Immature natural killer cell (primary cell): ENCODE results near the gene PRICKLE4. TPM values are rescaled to one million over a fixed set of nuclear protein-coding genes. Genes with fewer than 3 reads are reported as not detected.

Source experiments
- DNase-seq, 3 donors: peaks; one replicate each; pipeline ENCODE4 v3.0.0; 2022; ENCODE audit warnings: mixed read lengths in 1 of 3
- H3K27ac Mint-ChIP-seq, 6 donors: one replicate each; pipeline ENCODE4 v1.8.0; 2020; ENCODE audit warnings: mixed read lengths in 6 of 6, mild to moderate bottlenecking in 5 of 6, inconsistent platforms in 4 of 6, moderate library complexity in 3 of 6
- H3K27me3 Mint-ChIP-seq, 3 donors: one replicate each; pipeline ENCODE4 v1.8.0; 2020 to 2021; ENCODE audit warnings: low read depth in 3 of 3, mild to moderate bottlenecking in 3 of 3, mixed read lengths in 3 of 3, moderate library complexity in 3 of 3, inconsistent platforms in 1 of 3
- H3K36me3 Mint-ChIP-seq, 3 donors: one replicate each; pipeline ENCODE4 v1.8.0; 2020; ENCODE audit warnings: mixed read lengths in 3 of 3, inconsistent platforms in 2 of 3, mild to moderate bottlenecking in 2 of 3
- H3K4me1 Mint-ChIP-seq, 2 donors: one replicate each; pipeline ENCODE4 v1.8.0; 2020; ENCODE audit warnings: inconsistent platforms in 2 of 2, mild to moderate bottlenecking in 2 of 2, mixed read lengths in 2 of 2, moderate library complexity in 1 of 2
- H3K4me3 Mint-ChIP-seq, 5 donors: one replicate each; pipeline ENCODE4 v1.8.0; 2020; ENCODE audit warnings: mild to moderate bottlenecking in 5 of 5, mixed read lengths in 5 of 5, inconsistent platforms in 3 of 5, moderate library complexity in 3 of 5
- H3K9me3 Mint-ChIP-seq, 6 donors: one replicate each; pipeline ENCODE4 v1.8.0; 2020; ENCODE audit warnings: mild to moderate bottlenecking in 6 of 6, mixed read lengths in 6 of 6, inconsistent platforms in 4 of 6, moderate library complexity in 3 of 6
- polyA plus RNA-seq, 3 donors: library from polyadenylated mRNA; unstranded; fragments of 300-500 nt; fragmentation: Illumina TruSeq; gene quantifications; one replicate each; pipeline ENCODE4 v1.2.3, GENCODE V29; 2021

PRICKLE4 gene
- polyA plus RNA-seq = not detected

DNA sequence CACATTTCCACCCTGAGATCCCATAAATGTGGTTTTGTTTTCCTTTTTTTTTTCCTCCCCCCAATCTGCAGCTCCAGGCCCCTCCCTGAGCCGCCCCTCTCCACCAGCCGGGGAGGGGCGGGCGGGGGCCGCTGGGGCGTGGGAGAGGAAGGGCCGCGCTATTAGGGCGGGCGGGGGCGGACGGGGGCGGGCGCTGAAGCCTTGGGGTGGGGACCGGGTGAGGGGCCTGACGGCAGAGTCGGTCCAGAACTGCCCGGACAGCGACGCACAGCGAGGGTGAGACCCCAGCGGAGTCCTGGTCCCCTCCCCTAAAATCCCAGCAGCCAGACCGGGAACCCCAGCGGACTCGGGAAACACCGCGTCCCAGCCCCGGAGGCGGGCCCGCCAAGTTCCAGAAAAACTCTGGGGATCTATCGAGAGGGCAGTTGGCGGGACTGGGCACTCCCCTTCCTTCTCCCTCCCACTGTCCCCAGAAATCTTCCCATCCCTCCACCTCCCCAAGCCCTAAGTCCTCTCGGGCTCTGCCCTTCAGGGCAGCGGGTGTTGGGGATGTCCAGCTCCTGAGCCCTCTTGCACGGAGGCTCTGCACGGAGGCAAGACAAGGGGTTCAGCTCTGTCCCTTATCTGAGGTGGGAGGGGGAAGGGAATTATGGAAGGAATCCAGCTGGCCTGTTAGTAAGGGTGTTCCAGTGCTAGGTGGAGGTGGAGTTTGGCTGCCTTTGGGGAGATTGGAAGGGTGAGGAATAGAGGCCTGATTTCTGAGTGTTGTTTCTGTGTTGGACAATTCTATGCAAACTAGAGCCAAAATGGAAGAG lies at the start of gene PRICKLE4:
TSS of gene PRICKLE4 (plus strand) at position 232 of the 815 bp plus-strand sequence. CDS start 2,692 bp downstream, outside the sequence.
- DNase-seq = no peak
- peaks cover 2 to 3% (median 3%) of the 10 kb centered on the region in 3 donors for H3K27me3 Mint-ChIP-seq

DNA sequence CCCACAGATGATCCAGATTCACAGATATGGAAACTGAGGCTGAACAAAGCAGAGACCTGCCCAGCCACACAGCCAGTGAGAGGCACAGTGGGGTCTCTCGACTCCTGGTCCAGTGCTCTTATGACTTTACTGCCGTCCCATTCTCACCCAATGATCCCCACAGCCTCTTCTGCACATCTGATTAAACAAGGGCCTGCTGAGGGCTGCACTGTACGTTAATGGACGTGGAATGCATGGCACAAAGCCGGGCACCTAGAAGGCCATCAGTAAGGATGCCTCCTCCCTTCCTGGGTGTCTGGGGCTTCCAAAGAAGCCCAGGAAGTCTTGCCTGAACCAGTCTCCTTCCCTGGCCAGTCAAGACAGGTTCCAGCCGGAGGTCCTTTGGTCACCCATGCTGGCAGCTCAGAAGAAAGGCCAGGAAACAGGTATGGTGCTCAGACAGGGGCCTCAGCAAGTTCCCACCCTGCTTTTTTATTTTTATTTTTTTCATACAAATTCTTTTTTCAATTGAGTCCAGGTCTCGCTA lies 49.0 kb upstream of the PRICKLE4 start:
- H3K27ac Mint-ChIP-seq = peak overlapping the region; percentile 92 to 98 (median 95)

More for the DNA sequence above, at the start of gene PRICKLE4:
- H3K27ac Mint-ChIP-seq = peak within 1 kb of the TSS in 3 of 6 donors; percentile 15 to 69 (median 49)
- H3K4me1 Mint-ChIP-seq = peaks cover 11 to 21% of the 10 kb centered on the region in 2 donors
- H3K4me3 Mint-ChIP-seq = peak within 1 kb of the TSS; percentile 82 to 90 (median 88)
- peaks cover 0 to 5% (median 0%) of the 10 kb centered on the region in 3 donors for H3K36me3 Mint-ChIP-seq
- H3K9me3 Mint-ChIP-seq = no peaks in the 10 kb centered on the region

GRCh38 chr6:41732149-41732548 lies 48.4 kb upstream of the PRICKLE4 start:
- Mint-ChIP-seq H3K4me1 (peaks cover 67 to 72% of the 10 kb centered on the region in 2 donors), H3K27me3 (peaks cover 5 to 22% (median 7%) of the 10 kb centered on the region in 3 donors), H3K9me3 (no peaks in the 10 kb centered on the region), H3K27ac (peak overlapping the region; percentile 92 to 98 (median 95)), H3K36me3 (no peaks in the 10 kb centered on the region), H3K4me3 (peak overlapping the region; percentile 76 to 84 (median 78))
- no peak for DNase-seq

More for the DNA sequence above, 49.0 kb upstream of the PRICKLE4 start:
- peaks cover 2 to 25% (median 7%) of the 10 kb centered on the region in 3 donors for H3K27me3 Mint-ChIP-seq
- H3K9me3 Mint-ChIP-seq = no peaks in the 10 kb centered on the region
- H3K4me3 Mint-ChIP-seq = peak overlapping the region; percentile 76 to 91 (median 78)
- no peaks in the 10 kb centered on the region for H3K36me3 Mint-ChIP-seq
- H3K4me1 Mint-ChIP-seq = peaks cover 73 to 77% of the 10 kb centered on the region in 2 donors
- no peak for DNase-seq

DNA sequence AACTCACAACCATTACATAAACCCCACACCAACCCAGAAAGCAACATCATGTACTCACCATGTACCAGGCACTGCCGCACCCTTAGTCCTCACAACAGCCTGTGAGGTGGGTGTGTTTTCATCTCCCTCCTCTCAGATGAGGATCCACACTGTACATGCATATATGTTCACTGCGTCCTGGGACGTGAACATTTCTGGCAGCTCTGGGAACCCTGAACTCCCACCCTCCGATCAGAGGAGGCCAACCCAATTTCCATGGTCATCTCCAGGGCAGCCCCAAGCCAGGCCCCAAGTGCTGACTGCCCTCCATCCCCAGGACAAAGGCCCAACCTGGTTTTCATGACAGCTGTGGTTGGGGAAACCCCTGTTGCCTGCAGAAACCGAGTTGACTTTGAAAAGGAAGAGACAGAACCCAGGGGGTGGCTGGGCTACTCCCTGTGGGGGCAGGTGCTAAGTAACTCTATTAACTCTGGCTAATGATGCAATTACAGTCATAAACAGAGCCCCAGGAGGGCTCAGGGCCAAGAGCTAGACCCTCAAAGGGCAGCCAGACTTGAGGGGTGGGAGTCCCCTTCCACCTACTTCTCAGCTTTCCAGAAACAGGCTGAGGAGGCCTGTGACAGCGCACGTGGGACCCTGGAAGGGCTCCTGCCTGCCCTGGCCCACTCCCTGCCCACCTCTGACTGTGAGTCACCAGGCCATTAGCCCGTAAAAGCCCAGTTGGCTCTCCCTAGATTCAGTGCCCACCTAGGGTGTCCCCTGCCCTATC lies 47.8 kb upstream of the PRICKLE4 start:
- Mint-ChIP-seq H3K27me3 (peaks cover 5 to 19% (median 7%) of the 10 kb centered on the region in 3 donors), H3K36me3 (no peaks in the 10 kb centered on the region), H3K4me1 (peaks cover 61 to 66% of the 10 kb centered on the region in 2 donors), H3K9me3 (no peaks in the 10 kb centered on the region), H3K4me3 (peak overlapping the region; percentile 76 to 84 (median 78)), H3K27ac (peak overlapping the region; percentile 92 to 98 (median 95))
- DNase-seq = peak; percentile 82 to 85 (median 82)

DNA sequence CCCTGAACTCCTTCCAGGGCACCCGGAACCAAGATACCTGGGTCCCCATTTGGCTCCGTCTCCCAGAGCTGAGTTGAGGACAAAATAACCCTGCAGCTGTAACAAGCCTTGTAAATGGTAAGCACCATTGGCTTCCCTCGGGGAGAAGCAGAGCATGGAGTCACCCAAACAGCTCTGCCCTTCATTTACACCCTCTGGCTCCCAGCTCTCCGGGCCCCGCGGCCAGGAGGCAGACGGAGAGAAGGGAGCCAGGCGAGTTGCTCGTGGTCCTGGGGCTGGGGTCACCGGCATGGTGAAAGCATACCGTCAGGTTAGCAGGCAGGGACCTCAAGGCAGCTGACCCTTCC lies 47.2 kb upstream of the PRICKLE4 start:
- Mint-ChIP-seq H3K27me3 (peaks cover 5 to 19% (median 7%) of the 10 kb centered on the region in 3 donors), H3K9me3 (no peaks in the 10 kb centered on the region), H3K4me1 (peaks cover 56 to 60% of the 10 kb centered on the region in 2 donors), H3K36me3 (no peaks in the 10 kb centered on the region), H3K27ac (peak overlapping the region; percentile 92 to 98 (median 95)), H3K4me3 (peak overlapping the region; percentile 76 to 84 (median 78))
- no peak for DNase-seq

DNA sequence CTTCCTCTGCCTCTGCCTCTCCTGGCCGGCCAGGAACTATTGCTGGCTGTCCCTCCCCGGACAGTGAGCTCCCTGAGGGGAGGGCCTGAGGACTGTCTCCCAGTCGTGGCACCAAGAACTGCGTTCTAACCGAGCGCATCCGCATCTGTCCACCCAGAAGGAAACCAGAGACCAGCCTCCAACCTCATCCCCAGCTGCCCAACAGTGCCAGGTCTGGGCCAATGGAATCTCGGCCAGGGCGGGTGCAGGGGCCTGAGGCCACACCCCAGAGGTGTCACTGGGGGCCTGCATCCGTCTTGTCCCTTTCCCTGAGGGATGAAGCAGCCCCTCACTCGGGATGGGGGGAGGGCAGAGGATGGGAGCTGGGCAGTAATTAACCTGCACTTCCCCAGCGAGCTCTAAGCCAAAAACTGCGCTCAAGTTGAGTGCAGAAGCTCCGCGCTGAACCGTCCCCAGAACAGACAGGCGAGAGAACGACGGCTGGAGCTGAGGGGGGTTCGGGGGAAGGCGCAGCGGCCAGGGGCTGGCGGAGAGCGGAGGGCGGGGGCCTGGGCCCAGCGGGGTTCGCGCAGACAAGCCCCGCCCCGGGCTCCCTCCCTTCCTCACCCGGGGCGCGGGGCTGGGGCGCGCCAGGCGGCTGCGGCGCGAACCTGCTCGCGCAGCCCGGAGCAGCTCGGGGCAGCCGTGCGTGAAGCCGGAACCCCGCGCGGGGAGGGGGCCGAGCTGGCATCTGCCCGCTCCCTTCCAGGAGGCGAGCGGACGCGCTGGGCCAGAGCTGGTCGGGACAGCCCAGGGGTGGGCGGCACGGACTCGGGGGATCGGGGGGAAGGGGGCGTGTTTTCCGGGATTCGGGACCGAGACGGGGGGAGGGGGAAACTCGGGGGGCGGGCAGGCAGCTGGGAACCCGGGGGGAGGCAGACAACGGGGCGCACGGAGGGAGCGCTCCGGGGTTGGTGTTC lies 46.6 kb upstream of the PRICKLE4 start:
- peak overlapping the region; percentile 92 to 98 (median 95) for H3K27ac Mint-ChIP-seq
- peaks cover 49 to 53% of the 10 kb centered on the region in 2 donors for H3K4me1 Mint-ChIP-seq
- H3K27me3 Mint-ChIP-seq = peaks cover 5 to 19% (median 7%) of the 10 kb centered on the region in 3 donors
- H3K9me3 Mint-ChIP-seq = no peaks in the 10 kb centered on the region
- H3K36me3 Mint-ChIP-seq = no peaks in the 10 kb centered on the region
- H3K4me3 Mint-ChIP-seq = peak overlapping the region; percentile 76 to 85 (median 81)
- DNase-seq = peak; percentile 80 to 85 (median 84)

DNA sequence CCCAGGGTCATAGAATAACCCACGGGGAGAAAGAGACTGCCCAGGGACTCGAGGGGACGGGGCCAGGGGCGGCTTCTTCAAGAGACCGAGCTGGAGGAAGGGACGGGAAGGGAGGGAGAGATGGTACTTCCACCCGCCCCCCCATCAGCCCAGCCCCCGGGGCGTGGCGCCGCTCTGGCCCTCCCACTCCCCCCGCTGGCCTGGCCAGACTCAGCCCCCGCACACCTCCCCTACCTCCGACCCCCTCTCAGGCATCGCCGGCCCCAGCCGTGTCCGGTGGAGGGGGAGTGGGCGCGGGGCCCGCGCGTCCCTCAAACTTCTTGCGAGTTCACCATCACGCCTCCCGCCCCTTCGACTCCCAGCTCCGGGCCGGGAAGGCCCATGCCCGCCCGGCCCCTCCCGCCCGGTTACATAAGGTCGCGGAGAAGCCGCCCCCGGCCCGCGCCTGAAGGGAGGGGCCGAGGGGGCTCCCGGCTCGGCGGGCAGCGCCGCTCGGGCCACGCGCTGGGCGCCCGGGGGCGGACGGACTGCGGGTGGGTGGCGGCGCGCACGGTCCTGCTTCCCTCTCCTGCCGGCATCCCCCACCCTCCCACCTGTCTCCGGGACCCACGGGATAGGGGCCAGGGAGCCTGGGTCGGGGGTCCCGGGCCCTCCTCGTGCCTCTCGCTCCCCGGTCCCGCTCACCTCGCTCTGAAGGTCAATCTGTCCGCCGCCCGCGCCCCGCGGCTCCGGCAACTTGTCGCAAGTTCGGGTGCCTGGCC lies 45.7 kb upstream of the PRICKLE4 start:
- peak; percentile 76 to 79 (median 77) for DNase-seq
- Mint-ChIP-seq H3K27me3 (peaks cover 4 to 19% (median 5%) of the 10 kb centered on the region in 3 donors), H3K36me3 (no peaks in the 10 kb centered on the region), H3K27ac (peak overlapping the region in 5 of 6 donors; percentile 57 to 92 (median 76)), H3K9me3 (no peaks in the 10 kb centered on the region), H3K4me1 (peaks cover 41 to 45% of the 10 kb centered on the region in 2 donors), H3K4me3 (peak overlapping the region; percentile 69 to 85 (median 74))

DNA sequence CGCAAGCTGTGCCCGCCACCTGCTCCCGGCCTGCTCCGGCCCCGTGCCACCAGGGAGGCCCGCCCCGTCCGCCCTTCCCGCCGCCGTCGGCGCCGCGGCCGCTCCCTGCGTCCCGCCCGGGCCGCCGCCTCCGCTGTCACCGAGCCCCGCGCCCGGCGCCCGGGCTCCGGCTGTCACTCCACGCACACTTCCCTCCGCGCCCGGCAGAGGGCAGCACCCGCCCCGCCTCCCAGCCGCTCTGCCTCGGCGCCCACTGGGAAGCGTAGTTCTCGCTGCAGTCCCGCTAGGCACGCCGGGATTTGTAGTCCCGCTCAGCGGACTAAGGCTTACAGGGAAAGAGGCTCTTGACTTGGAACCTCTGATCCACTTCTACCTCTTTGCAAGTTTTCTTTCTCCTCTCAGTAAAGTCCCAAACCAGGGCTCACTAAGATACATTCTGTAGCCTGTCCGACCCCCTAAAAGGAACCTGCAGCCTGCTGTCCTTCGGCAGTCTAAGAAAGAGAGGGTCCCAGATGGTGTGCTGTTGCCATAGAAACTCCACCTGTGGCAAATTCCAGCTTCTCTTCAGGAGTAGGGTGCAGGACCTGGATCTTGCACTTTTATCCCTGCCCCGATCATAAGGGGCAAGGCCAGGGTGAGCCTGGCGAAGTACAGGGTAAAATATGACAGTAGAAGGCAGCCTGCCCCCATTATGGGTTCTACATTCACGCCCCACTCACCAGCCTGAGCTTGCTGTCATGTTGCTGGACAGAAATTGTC lies 45.0 kb upstream of the PRICKLE4 start, which contains the start of gene TFEB:
TSS of gene TFEB (minus strand) at position 182 of the 759 bp plus-strand sequence. CDS start 44,395 bp downstream, outside the sequence.
- Mint-ChIP-seq H3K27me3 (peaks cover 4 to 19% (median 5%) of the 10 kb centered on the region in 3 donors), H3K36me3 (no peaks in the 10 kb centered on the region), H3K27ac (peak within 1 kb of the TSS; percentile 17 to 92 (median 80)), H3K4me1 (peaks cover 33 to 37% of the 10 kb centered on the region in 2 donors), H3K4me3 (peak within 1 kb of the TSS; percentile 69 to 85 (median 78)), H3K9me3 (no peaks in the 10 kb centered on the region)
- peak; percentile 90 to 91 (median 91) for DNase-seq

GRCh38 chr6:41736186-41736733 lies 44.3 kb upstream of the PRICKLE4 start:
- no peak for DNase-seq
- Mint-ChIP-seq H3K27ac (peak overlapping the region in 1 of 6 donors; percentile 88), H3K27me3 (peaks cover 2 to 19% (median 5%) of the 10 kb centered on the region in 3 donors), H3K4me1 (peaks cover 26 to 31% of the 10 kb centered on the region in 2 donors), H3K36me3 (no peaks in the 10 kb centered on the region), H3K4me3 (peak overlapping the region in 4 of 5 donors; percentile 33 to 85 (median 79)), H3K9me3 (no peaks in the 10 kb centered on the region)

DNA sequence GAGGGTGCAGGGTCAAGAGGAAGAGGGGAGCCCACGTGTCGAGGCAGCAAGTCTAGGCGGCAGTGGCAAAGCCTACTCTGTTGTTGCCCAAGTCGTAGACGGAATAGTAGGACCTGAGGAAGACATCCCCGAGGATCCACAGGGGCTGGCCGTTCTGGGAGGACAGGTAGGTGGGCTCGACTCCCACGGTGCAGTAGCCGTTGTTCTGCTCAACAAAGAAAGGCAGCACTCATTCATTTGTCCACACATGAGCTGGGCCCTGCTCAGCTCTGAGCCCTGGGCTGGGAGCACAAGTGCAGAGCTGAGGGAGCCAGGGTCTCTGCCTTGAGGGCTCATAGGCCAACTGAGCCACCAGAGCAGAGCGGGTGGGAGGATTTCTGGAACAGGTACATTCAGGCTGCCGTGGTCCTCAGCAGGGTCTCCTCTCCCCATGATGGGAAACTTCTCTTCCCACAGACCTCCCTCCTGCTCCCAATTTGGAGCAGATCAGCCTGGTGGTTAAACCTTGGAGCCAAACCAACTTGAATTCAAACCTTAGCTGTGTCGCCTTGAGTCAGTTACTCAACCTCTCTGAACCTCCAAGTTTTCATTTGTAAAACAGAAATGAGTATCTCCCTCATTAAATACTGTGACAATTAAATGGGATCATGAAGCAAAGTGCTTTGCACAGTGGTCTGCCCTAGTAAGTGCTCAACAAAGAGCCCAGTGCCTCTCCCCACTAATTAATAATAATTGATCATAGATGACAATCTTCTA lies 43.6 kb upstream of the PRICKLE4 start:
- no peak for DNase-seq
- Mint-ChIP-seq H3K36me3 (no peaks in the 10 kb centered on the region), H3K4me3 (peak overlapping the region in 2 of 5 donors; percentile 5 to 18), H3K27me3 (peaks cover 2 to 16% (median 5%) of the 10 kb centered on the region in 3 donors), H3K4me1 (peaks cover 19 to 23% of the 10 kb centered on the region in 2 donors), H3K27ac (peak overlapping the region in 1 of 6 donors; percentile 17), H3K9me3 (no peaks in the 10 kb centered on the region)
